IPS-20b (cell line): ENCODE results near the gene KLC3.
"Not testable (repeated sequence)": the region's sequence is repeated elsewhere in the genome, so short reads cannot be mapped to it uniquely, and the experiment has no call there.

Source experiments
- H3K27ac ChIP-seq: one replicate; pipeline ENCODE4 v1.5.1; 2013; ENCODE audit warnings: low read length
- H3K27me3 ChIP-seq: 2 replicates; pipeline ENCODE4 v1.6.1; 2013; ENCODE audit warnings: mild to moderate bottlenecking, low read length, inconsistent platforms; ENCODE audit not compliant: insufficient read depth
- H3K36me3 ChIP-seq: 2 replicates; pipeline ENCODE4 v1.6.1; 2013; ENCODE audit warnings: low read depth, mild to moderate bottlenecking, inconsistent platforms, low read length, moderate library complexity; ENCODE audit not compliant: insufficient read depth
- H3K4me1 ChIP-seq: 2 replicates; pipeline ENCODE4 v1.6.1; 2013; ENCODE audit warnings: mild to moderate bottlenecking, control low read depth, inconsistent platforms, low read length, moderate library complexity; ENCODE audit not compliant: insufficient read depth
- H3K4me3 ChIP-seq: 2 replicates; pipeline ENCODE4 v1.5.1; 2013; ENCODE audit warnings: mild to moderate bottlenecking, low read length, inconsistent platforms
- H3K9ac ChIP-seq: 2 replicates; pipeline ENCODE4 v1.6.1; 2013; ENCODE audit warnings: low read depth, mild to moderate bottlenecking, inconsistent platforms, low read length, moderate library complexity
- H3K9me3 ChIP-seq: 2 replicates; pipeline ENCODE4 v1.6.1; 2013; ENCODE audit warnings: mild to moderate bottlenecking, low read depth, low read length, inconsistent platforms; ENCODE audit not compliant: insufficient read depth

Gene KLC3

GRCh38 chr19:45304141-45304926 is 36.2 kb upstream of the KLC3 start:
- no peak overlapping the region for H3K27ac ChIP-seq
- no peak overlapping the region for H3K9ac ChIP-seq
- no peaks in the 10 kb centered on the region for H3K9me3 ChIP-seq
- no peaks in the 10 kb centered on the region for H3K36me3 ChIP-seq
- H3K27me3 ChIP-seq, result peaks cover 34% of the 10 kb centered on the region
- no peaks in the 10 kb centered on the region for H3K4me1 ChIP-seq
- H3K4me3 ChIP-seq, result no peak overlapping the region

- no peaks in the 10 kb centered on the region for H3K36me3 ChIP-seq
- no peak overlapping the region for H3K27ac ChIP-seq
- no peaks in the 10 kb centered on the region for H3K9me3 ChIP-seq
- H3K4me3 ChIP-seq, result no peak overlapping the region
- peaks cover 34% of the 10 kb centered on the region for H3K27me3 ChIP-seq
- H3K9ac ChIP-seq, result no peak overlapping the region
- no peaks in the 10 kb centered on the region for H3K4me1 ChIP-seq
Measured at GRCh38 chr19:45305007-45305406, 35.5 kb upstream of the KLC3 start.

GRCh38 chr19:45305421-45305820 is 35.1 kb upstream of the KLC3 start:
- H3K9me3 ChIP-seq, result no peaks in the 10 kb centered on the region

GRCh38 chr19:45306040-45306439 is 34.5 kb upstream of the KLC3 start:
- H3K4me3 ChIP-seq, result no peak overlapping the region
- no peak overlapping the region for H3K27ac ChIP-seq
- H3K4me1 ChIP-seq, result no peaks in the 10 kb centered on the region
- H3K9ac ChIP-seq, result no peak overlapping the region
- no peaks in the 10 kb centered on the region for H3K36me3 ChIP-seq
- H3K27me3 ChIP-seq, result peaks cover 34% of the 10 kb centered on the region
- no peaks in the 10 kb centered on the region for H3K9me3 ChIP-seq

More at GRCh38 chr19:45305421-45305820, 35.1 kb upstream of the KLC3 start:
- Histone ChIP-seq H3K36me3 (no peaks in the 10 kb centered on the region), H3K27me3 (peaks cover 34% of the 10 kb centered on the region), H3K4me3 (no peak overlapping the region), H3K4me1 (no peaks in the 10 kb centered on the region), H3K9ac (no peak overlapping the region), H3K27ac (no peak overlapping the region)

- no peak overlapping the region for H3K9ac ChIP-seq
- no peaks in the 10 kb centered on the region for H3K9me3 ChIP-seq
- H3K4me1 ChIP-seq, result no peaks in the 10 kb centered on the region
- H3K27ac ChIP-seq, result no peak overlapping the region
- H3K27me3 ChIP-seq, result peaks cover 34% of the 10 kb centered on the region
- no peaks in the 10 kb centered on the region for H3K36me3 ChIP-seq
- no peak overlapping the region for H3K4me3 ChIP-seq
Measured at GRCh38 chr19:45306518-45307027, 34.0 kb upstream of the KLC3 start.

- Histone ChIP-seq H3K27me3 (peaks cover 34% of the 10 kb centered on the region), H3K9ac (no peak overlapping the region), H3K36me3 (no peaks in the 10 kb centered on the region), H3K27ac (no peak overlapping the region), H3K4me3 (no peak overlapping the region), H3K9me3 (no peaks in the 10 kb centered on the region), H3K4me1 (no peaks in the 10 kb centered on the region)
Measured at GRCh38 chr19:45307361-45307760, 33.2 kb upstream of the KLC3 start.

- H3K27me3 ChIP-seq, result peaks cover 38% of the 10 kb centered on the region
- not testable (repeated sequence) for H3K9ac ChIP-seq, H3K36me3 ChIP-seq, H3K4me1 ChIP-seq, H3K9me3 ChIP-seq, H3K4me3 ChIP-seq, H3K27ac ChIP-seq
Measured at GRCh38 chr19:45309322-45309721, 31.2 kb upstream of the KLC3 start.

- peaks cover 43% of the 10 kb centered on the region for H3K27me3 ChIP-seq
- no peak overlapping the region for H3K9ac ChIP-seq
- H3K4me1 ChIP-seq, result no peaks in the 10 kb centered on the region
- H3K4me3 ChIP-seq, result no peak overlapping the region
- no peaks in the 10 kb centered on the region for H3K36me3 ChIP-seq
- H3K27ac ChIP-seq, result no peak overlapping the region
- no peaks in the 10 kb centered on the region for H3K9me3 ChIP-seq
Measured at GRCh38 chr19:45311621-45312020, 28.9 kb upstream of the KLC3 start.

DNA sequence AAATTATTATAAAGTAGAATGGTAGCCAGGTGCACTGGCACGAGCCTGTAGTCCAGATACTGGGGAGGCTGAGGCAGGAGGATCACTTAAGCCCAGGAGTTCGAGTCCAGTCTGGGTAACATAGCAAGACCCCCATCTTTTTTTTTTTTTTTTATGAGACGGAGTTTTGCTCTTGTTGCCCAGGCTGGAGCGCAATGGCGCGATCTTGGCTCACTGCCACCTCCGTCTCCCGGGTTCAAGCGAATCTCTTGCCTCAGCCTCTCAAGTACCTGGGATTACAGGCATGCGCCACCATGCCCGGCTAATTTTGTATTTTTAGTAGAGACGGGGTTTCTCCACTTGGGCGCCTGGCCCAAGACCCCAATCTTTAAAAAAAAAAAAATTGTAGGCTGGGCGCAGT is 28.3 kb upstream of the KLC3 start:
- H3K27me3 ChIP-seq, result peaks cover 41% of the 10 kb centered on the region
- not testable (repeated sequence) for H3K36me3 ChIP-seq, H3K27ac ChIP-seq, H3K9ac ChIP-seq, H3K9me3 ChIP-seq, H3K4me3 ChIP-seq, H3K4me1 ChIP-seq

GRCh38 chr19:45314708-45315245 is 25.8 kb upstream of the KLC3 start:
- Histone ChIP-seq H3K27me3 (peaks cover 60% of the 10 kb centered on the region), H3K4me3 (no peak overlapping the region), H3K9me3 (no peaks in the 10 kb centered on the region)

GRCh38 chr19:45315304-45315703 is 25.2 kb upstream of the KLC3 start:
- Histone ChIP-seq H3K4me3 (no peak overlapping the region), H3K27ac (no peak overlapping the region)

More at GRCh38 chr19:45314708-45315245, 25.8 kb upstream of the KLC3 start:
- no peaks in the 10 kb centered on the region for H3K4me1 ChIP-seq
- no peak overlapping the region for H3K9ac ChIP-seq
- H3K36me3 ChIP-seq, result no peaks in the 10 kb centered on the region
- H3K27ac ChIP-seq, result no peak overlapping the region

More at GRCh38 chr19:45315304-45315703, 25.2 kb upstream of the KLC3 start:
- Histone ChIP-seq H3K27me3 (peaks cover 60% of the 10 kb centered on the region), H3K9ac (no peak overlapping the region), H3K36me3 (no peaks in the 10 kb centered on the region), H3K4me1 (no peaks in the 10 kb centered on the region), H3K9me3 (no peaks in the 10 kb centered on the region)
